OCI-LY7 (cell line): ENCODE measurements around the gene OLFM3. TPM values are rescaled to one million over a fixed set of nuclear protein-coding genes. Genes with fewer than 3 reads are reported as not detected.

ENCODE experiments used
- BruUV-seq: library from RNA; stranded (reverse); fragments of 400-500 nt; replicated peaks from 2 replicates; lab custom pipeline; 2021; lab: Mats Ljungman, UMichigan
- CTCF ChIA-PET: fragments of 300-600 bp; sonication (Branson Sonifier 250); formaldehyde crosslinking; loops from one replicate; lab custom pipeline; 2022; ENCODE audit warnings: antibody characterized with exemption; ENCODE audit not compliant: unreplicated experiment; lab: Charles Lee
- POLR2A ChIA-PET: fragments of 300-600 bp; sonication (Branson Sonifier 250); formaldehyde crosslinking; loops from one replicate; lab custom pipeline; 2022; ENCODE audit warnings: antibody characterized with exemption; lab: Charles Lee
- DNase-seq: peaks from one replicate; pipeline ENCODE4 v3.0.0-alpha.2; 2015; ENCODE audit warnings: low spot score
- H2AFZ ChIP-seq: fragments of 200-600 bp; sonication (generic), shearing (Covaris generic); 2 replicates; pipeline ENCODE4 v1.6.1; 2014; ENCODE audit warnings: mild to moderate bottlenecking, antibody characterized with exemption, low read length, moderate library complexity
- H3K27ac ChIP-seq: fragments of 200-600 bp; sonication (generic); 2 replicates; pipeline ENCODE4 v1.5.1; 2014; ENCODE audit warnings: mixed run types, low read depth, mild to moderate bottlenecking, moderate library complexity, low read length, inconsistent platforms; ENCODE audit not compliant: poor library complexity, severe bottlenecking
- H3K36me3 ChIP-seq: fragments of 200-600 bp; sonication (generic); 2 replicates; pipeline ENCODE4 v1.6.1; 2014; ENCODE audit warnings: mild to moderate bottlenecking, antibody characterized with exemption, low read length, moderate library complexity, mixed read lengths; ENCODE audit not compliant: insufficient read depth
- H3K4me1 ChIP-seq: fragments of 200-600 bp; sonication (generic); 2 replicates; pipeline ENCODE4 v1.5.1; 2014; ENCODE audit warnings: mild to moderate bottlenecking, low read length; ENCODE audit not compliant: insufficient read depth, poor library complexity, severe bottlenecking
- H3K4me2 ChIP-seq: fragments of 200-600 bp; sonication (generic); 2 replicates; pipeline ENCODE4 v1.6.1; 2014; ENCODE audit warnings: mild to moderate bottlenecking, low read length
- H3K4me3 ChIP-seq: fragments of 200-600 bp; sonication (generic); 2 replicates; pipeline ENCODE4 v1.5.1; 2014; ENCODE audit warnings: mild to moderate bottlenecking, low read depth, low read length; ENCODE audit not compliant: poor library complexity, severe bottlenecking
- H3K79me2 ChIP-seq: fragments of 200-600 bp; sonication (generic); 2 replicates; pipeline ENCODE4 v1.6.1; 2016; ENCODE audit warnings: low read depth, mild to moderate bottlenecking, low read length, moderate library complexity, mixed read lengths; ENCODE audit not compliant: insufficient read depth
- H3K9me2 ChIP-seq: fragments of 200-600 bp; sonication (generic); 2 replicates; pipeline ENCODE4 v1.6.1; 2016; ENCODE audit warnings: mild to moderate bottlenecking, low read length, mixed read lengths; ENCODE audit not compliant: insufficient read depth
- H3K9me3 ChIP-seq: fragments of 200-600 bp; sonication (generic); 2 replicates; pipeline ENCODE4 v1.6.1; 2014; ENCODE audit warnings: mild to moderate bottlenecking, mixed run types, low read length, mixed read lengths
- H4K20me1 ChIP-seq: fragments of 200-600 bp; sonication (generic); 2 replicates; pipeline ENCODE4 v1.6.1; 2014; ENCODE audit warnings: mild to moderate bottlenecking, antibody characterized with exemption, low read length, moderate library complexity, mixed read lengths; ENCODE audit not compliant: insufficient read depth
- EZH2phosphoT487 ChIP-seq: fragments of 200-600 bp; sonication (generic); IDR thresholded peaks from 2 replicates; pipeline ENCODE4 v1.6.1; 2018; ENCODE audit warnings: low read depth, borderline replicate concordance, mild to moderate bottlenecking, mixed run types, antibody characterized with exemption, low read length, moderate library complexity, mixed read lengths
- intact Hi-C: fragments of 100-400 bp; cut with micrococcal nuclease; formaldehyde crosslinking; loops from one replicate; pipeline ENCODE4 v1.10.0; 2022; ENCODE audit not compliant: unreplicated experiment
- total RNA-seq, 2 experiments: library from RNA; depleted of rRNA in 1 of 2; stranded (reverse); fragments of >200 nt in 1 of 2; shearing (Covaris generic) in 1 of 2; gene quantifications; 2 replicates each; pipeline ENCODE4 v1.2.3, GENCODE V29; 2014 to 2022
- TF ChIP-seq, protein P1 (sequence below): fragments of 200-600 bp; sonication (generic); conservative IDR thresholded peaks from 2 replicates; pipeline ENCODE4 v1.5.1; 2014; ENCODE audit warnings: mild to moderate bottlenecking, antibody characterized with exemption, low read length, moderate library complexity, mixed read lengths

OLFM3 gene
- total RNA-seq, 2 experiments from 2014 or later, result not detected

DNA sequence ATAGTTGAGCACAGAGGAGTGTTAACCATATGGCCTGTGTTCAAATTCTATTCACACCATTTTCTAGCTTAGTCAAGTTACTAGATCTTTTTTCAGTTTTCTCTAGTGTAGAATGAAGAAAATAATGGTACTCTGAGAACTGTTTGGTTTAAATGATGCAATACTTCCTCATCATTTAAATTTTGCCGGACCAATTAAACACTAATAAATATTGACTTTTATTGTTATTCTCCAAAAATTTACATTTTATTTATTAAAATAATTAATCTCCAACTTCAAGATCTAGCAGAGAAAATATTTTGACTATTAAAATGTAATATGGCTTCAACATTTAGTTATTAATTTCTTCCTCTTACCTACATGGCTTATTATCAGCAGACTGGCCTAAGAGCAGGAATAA lies 123.1 kb downstream of the OLFM3 start:
- Histone ChIP-seq H3K79me2 (no peaks in the 10 kb centered on the region), H3K9me3 (no peaks in the 10 kb centered on the region), H4K20me1 (no peaks in the 10 kb centered on the region), H3K4me3 (no peak overlapping the region), H3K9me2 (no peaks in the 10 kb centered on the region), H3K36me3 (no peaks in the 10 kb centered on the region), H3K27ac (no peak overlapping the region), H3K4me2 (no peak overlapping the region), H3K4me1 (no peaks in the 10 kb centered on the region), H2AFZ (no peak overlapping the region)
- POLR2A ChIA-PET, result no interaction called here
- CTCF ChIA-PET, result no interaction called here
- BruUV-seq, result no TSS peak
- TF ChIP-seq, protein P1, sequence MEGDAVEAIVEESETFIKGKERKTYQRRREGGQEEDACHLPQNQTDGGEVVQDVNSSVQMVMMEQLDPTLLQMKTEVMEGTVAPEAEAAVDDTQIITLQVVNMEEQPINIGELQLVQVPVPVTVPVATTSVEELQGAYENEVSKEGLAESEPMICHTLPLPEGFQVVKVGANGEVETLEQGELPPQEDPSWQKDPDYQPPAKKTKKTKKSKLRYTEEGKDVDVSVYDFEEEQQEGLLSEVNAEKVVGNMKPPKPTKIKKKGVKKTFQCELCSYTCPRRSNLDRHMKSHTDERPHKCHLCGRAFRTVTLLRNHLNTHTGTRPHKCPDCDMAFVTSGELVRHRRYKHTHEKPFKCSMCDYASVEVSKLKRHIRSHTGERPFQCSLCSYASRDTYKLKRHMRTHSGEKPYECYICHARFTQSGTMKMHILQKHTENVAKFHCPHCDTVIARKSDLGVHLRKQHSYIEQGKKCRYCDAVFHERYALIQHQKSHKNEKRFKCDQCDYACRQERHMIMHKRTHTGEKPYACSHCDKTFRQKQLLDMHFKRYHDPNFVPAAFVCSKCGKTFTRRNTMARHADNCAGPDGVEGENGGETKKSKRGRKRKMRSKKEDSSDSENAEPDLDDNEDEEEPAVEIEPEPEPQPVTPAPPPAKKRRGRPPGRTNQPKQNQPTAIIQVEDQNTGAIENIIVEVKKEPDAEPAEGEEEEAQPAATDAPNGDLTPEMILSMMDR, result no peak
- no peak for TF ChIP-seq EZH2phosphoT487
- intact Hi-C loops, result no loop called here
- no peak for DNase-seq

DNA sequence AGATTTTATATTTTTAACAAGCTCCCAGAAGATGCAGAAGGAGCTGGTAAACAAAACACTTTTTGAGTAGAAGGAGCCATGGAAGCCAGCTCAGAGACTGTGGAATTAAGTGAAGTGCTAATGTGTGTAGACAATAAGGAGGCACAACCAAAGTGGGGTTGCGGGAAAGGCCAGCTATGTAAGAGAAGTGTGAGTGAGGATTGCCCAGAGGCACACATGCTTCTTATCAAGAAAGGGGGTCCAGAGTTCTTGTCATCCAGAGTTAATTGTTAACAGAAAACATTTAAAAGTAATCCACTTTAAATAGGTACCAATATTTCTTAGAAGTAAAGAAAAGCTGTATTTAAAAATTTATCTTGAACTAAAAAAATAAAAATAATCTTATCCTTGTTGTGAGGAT lies 136.8 kb downstream of the OLFM3 start:
- H3K36me3 ChIP-seq, result no peaks in the 10 kb centered on the region
- H2AFZ ChIP-seq, result no peak overlapping the region
- POLR2A ChIA-PET, result interaction anchor here (0.5 to 1.3 kb wide), 3 partner anchors 16 to 848 kb away, joined by 3 to 5 read pairs (median 4); no protein-coding TSS in a partner anchor
- H3K4me2 ChIP-seq, result no peak overlapping the region
- CTCF ChIA-PET, result no interaction called here
- no peak for DNase-seq
- no peaks in the 10 kb centered on the region for H3K9me3 ChIP-seq
- H3K4me1 ChIP-seq, result no peaks in the 10 kb centered on the region
- TF ChIP-seq, protein P1, result no peak
- TF ChIP-seq EZH2phosphoT487, result no peak
- no peak overlapping the region for H3K4me3 ChIP-seq
- no peaks in the 10 kb centered on the region for H3K9me2 ChIP-seq
- H3K79me2 ChIP-seq, result no peaks in the 10 kb centered on the region
- intact Hi-C loops, result no loop called here
- no TSS peak for BruUV-seq
- H4K20me1 ChIP-seq, result no peaks in the 10 kb centered on the region
- H3K27ac ChIP-seq, result no peak overlapping the region

DNA sequence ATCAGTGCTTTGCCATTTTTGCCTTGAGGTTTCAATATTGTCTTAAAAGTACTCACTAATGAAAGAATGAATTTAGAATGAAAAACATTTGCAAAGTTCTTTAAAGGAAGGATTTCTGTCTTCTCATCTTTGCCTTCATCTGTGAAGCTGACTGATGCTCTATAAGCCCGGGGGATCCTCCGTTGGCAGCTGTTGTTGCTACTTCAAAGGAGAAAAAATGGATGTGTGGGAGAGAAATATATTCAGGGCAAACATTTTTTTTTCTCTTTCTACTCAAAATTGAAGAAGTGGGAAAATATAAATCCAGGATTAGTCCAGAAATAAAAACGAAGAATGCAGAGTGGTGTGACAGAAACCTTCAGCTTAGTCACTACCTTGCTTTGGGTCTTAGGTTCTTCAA lies 142.5 kb downstream of the OLFM3 start:
- no peaks in the 10 kb centered on the region for H4K20me1 ChIP-seq
- H3K4me3 ChIP-seq, result no peak overlapping the region
- H3K4me2 ChIP-seq, result no peak overlapping the region
- H3K4me1 ChIP-seq, result no peaks in the 10 kb centered on the region
- POLR2A ChIA-PET, result no interaction called here
- DNase-seq, result no peak
- H2AFZ ChIP-seq, result no peak overlapping the region
- H3K36me3 ChIP-seq, result no peaks in the 10 kb centered on the region
- BruUV-seq, result no TSS peak
- no peaks in the 10 kb centered on the region for H3K9me2 ChIP-seq
- CTCF ChIA-PET, result no interaction called here
- H3K27ac ChIP-seq, result no peak overlapping the region
- intact Hi-C loops, result no loop called here
- H3K9me3 ChIP-seq, result no peaks in the 10 kb centered on the region
- no peaks in the 10 kb centered on the region for H3K79me2 ChIP-seq
- TF ChIP-seq EZH2phosphoT487, result no peak
- TF ChIP-seq, protein P1, result no peak
